ENCODE results near the gene NOX3. TPM values are rescaled to one million over a fixed set of nuclear protein-coding genes. Genes with fewer than 3 reads are reported as not detected.

NOX3 gene
- total and polyA plus RNA-seq, 10 of the 15 experiments (the other 5 are each of a cell fraction or from before 2014, with no cell fraction given), result not detected

DNA sequence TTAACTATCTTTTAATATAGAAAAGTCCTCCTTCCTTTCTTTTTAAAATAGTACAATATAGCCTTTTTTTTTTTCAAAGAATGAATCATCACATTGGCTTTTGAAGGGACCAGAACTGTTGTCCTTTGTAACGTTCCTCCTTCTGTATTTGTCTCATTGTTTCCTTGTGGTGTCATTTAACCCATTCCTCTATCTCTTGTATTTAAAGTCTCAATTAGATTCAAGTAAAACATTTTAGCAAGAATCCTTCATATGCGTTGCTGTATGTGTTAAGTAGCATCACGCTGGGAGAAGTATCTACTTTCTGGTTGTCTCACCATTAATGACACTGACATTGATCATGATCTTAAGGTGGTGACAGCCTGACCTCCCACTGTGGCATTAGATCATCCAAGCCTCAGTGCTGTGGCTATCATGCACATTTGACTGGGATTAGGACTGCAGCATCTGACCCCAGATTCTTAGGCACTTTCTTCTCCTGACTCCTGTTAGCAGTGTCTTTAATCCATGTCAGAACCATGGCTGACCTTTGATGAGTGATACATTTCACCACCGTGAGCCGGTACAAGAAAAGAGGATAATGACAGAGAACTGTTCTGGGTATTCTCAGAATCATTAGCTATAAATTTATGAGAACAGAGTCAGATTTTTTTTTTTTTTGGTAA lies 73.8 kb downstream of the NOX3 start:
- ChIA-PET POLR2A (no interaction called here), RAD21 (ENCODE audit: unreplicated experiment) (interaction anchor here (0.9 kb wide), 1 partner anchor 91 kb away, joined by 3 read pairs; no protein-coding TSS in a partner anchor), SMC1A (ENCODE audit: uncharacterized antibody, unreplicated experiment) (interaction anchor here (1.5 kb wide), 2 partner anchors 21 to 147 kb away, joined by 3 to 5 read pairs; no protein-coding TSS in a partner anchor), CTCF (interaction anchor here (1.0 to 1.1 kb wide), 3 partner anchors 10 to 130 kb away, joined by 3 to 4 read pairs (median 3); no protein-coding TSS in a partner anchor)
- FAIRE-seq (no peak), ATAC-seq (no peak), DNase-seq (ENCODE audit: low read depth, low spot score) (no peak)
- no peaks in the 10 kb centered on the region for H4K20me1 ChIP-seq (ENCODE audit: control insufficient read depth, insufficient read depth)
- no peak overlapping the region for H3K27ac ChIP-seq (ENCODE audit: control insufficient read depth, insufficient read depth)
- H3K4me3 ChIP-seq, result no peak overlapping the region
- H3K4me2 ChIP-seq (ENCODE audit: control insufficient read depth, insufficient read depth), result no peak overlapping the region
- no TSS peak for BruUV-seq (replicated peaks)
- peaks cover under 1% of the 10 kb centered on the region; the same call in 2 of the 3 replicates for H3K9me3 ChIP-seq (replicated peaks; ENCODE audit: control insufficient read depth, insufficient read depth, low read length)
- H3K9ac ChIP-seq (ENCODE audit: control insufficient read depth, insufficient read depth, low read length), result no peak overlapping the region
- H3K4me1 ChIP-seq (ENCODE audit: control insufficient read depth, insufficient read depth, low read length), result peaks cover 10% of the 10 kb centered on the region
- no peaks in the 10 kb centered on the region for H3K27me3 ChIP-seq (replicated peaks in 1 of 2; ENCODE audit: control insufficient read depth in 2 of 2, insufficient read depth in 2 of 2, low read length in 1 of 2)
- H3K79me2 ChIP-seq (ENCODE audit: control insufficient read depth, insufficient read depth, low read length), result no peaks in the 10 kb centered on the region
- 66% methylated on average over 5 of the region's 5 CpGs for WGBS (ENCODE audit: insufficient coverage, insufficient replicate concordance, low lambda C conversion rate, missing lambda C conversion rate)
- in situ Hi-C loops (cut with MboI) (no loop called here), intact Hi-C loops (cut with micrococcal nuclease; ENCODE audit: unreplicated experiment) (no loop called here)
- no peaks in the 10 kb centered on the region for H3K36me3 ChIP-seq (ENCODE audit: control insufficient read depth in 2 of 2, insufficient read depth in 2 of 2, low read length in 1 of 2)
- no peak overlapping the region for H2AFZ ChIP-seq (ENCODE audit: control insufficient read depth, low read depth, low read length)
- TF ChIP-seq, protein P1, sequence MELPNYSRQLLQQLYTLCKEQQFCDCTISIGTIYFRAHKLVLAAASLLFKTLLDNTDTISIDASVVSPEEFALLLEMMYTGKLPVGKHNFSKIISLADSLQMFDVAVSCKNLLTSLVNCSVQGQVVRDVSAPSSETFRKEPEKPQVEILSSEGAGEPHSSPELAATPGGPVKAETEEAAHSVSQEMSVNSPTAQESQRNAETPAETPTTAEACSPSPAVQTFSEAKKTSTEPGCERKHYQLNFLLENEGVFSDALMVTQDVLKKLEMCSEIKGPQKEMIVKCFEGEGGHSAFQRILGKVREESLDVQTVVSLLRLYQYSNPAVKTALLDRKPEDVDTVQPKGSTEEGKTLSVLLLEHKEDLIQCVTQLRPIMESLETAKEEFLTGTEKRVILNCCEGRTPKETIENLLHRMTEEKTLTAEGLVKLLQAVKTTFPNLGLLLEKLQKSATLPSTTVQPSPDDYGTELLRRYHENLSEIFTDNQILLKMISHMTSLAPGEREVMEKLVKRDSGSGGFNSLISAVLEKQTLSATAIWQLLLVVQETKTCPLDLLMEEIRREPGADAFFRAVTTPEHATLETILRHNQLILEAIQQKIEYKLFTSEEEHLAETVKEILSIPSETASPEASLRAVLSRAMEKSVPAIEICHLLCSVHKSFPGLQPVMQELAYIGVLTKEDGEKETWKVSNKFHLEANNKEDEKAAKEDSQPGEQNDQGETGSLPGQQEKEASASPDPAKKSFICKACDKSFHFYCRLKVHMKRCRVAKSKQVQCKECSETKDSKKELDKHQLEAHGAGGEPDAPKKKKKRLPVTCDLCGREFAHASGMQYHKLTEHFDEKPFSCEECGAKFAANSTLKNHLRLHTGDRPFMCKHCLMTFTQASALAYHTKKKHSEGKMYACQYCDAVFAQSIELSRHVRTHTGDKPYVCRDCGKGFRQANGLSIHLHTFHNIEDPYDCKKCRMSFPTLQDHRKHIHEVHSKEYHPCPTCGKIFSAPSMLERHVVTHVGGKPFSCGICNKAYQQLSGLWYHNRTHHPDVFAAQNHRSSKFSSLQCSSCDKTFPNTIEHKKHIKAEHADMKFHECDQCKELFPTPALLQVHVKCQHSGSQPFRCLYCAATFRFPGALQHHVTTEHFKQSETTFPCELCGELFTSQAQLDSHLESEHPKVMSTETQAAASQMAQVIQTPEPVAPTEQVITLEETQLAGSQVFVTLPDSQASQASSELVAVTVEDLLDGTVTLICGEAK (IDR thresholded peaks at IDR 0.05; ENCODE audit: borderline replicate concordance), result no peak
- TF ChIP-seq HSF1 (IDR thresholded peaks at IDR 0.05; ENCODE audit: low read depth, low read length) (no peak), TCF3 (IDR thresholded peaks at IDR 0.05; ENCODE audit: borderline replicate concordance, insufficient read depth, low read depth, low read length) (no peak), MEF2A (IDR thresholded peaks at IDR 0.05; ENCODE audit: insufficient read depth, low read depth, low read length) (no peak), RAD51 (IDR thresholded peaks at IDR 0.05) (no peak), KAT2A (conservative IDR thresholded peaks at IDR 0.05; ENCODE audit: control insufficient read depth, low read depth, low read length) (no peak), TCF7 (IDR thresholded peaks at IDR 0.05; ENCODE audit: borderline replicate concordance) (no peak), ETV6 (conservative IDR thresholded peaks at IDR 0.05 in 1 of 2, IDR thresholded peaks at IDR 0.05 in 1 of 2; ENCODE audit: borderline replicate concordance in 1 of 2, low read depth in 1 of 2) (no peak)
- TF ChIP-seq, protein P2, sequence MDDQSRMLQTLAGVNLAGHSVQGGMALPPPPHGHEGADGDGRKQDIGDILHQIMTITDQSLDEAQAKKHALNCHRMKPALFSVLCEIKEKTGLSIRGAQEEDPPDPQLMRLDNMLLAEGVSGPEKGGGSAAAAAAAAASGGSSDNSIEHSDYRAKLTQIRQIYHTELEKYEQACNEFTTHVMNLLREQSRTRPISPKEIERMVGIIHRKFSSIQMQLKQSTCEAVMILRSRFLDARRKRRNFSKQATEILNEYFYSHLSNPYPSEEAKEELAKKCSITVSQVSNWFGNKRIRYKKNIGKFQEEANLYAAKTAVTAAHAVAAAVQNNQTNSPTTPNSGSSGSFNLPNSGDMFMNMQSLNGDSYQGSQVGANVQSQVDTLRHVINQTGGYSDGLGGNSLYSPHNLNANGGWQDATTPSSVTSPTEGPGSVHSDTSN (IDR thresholded peaks at IDR 0.05; ENCODE audit: insufficient replicate concordance, low read depth, low read length), result no peak
- TF ChIP-seq, protein P3, sequence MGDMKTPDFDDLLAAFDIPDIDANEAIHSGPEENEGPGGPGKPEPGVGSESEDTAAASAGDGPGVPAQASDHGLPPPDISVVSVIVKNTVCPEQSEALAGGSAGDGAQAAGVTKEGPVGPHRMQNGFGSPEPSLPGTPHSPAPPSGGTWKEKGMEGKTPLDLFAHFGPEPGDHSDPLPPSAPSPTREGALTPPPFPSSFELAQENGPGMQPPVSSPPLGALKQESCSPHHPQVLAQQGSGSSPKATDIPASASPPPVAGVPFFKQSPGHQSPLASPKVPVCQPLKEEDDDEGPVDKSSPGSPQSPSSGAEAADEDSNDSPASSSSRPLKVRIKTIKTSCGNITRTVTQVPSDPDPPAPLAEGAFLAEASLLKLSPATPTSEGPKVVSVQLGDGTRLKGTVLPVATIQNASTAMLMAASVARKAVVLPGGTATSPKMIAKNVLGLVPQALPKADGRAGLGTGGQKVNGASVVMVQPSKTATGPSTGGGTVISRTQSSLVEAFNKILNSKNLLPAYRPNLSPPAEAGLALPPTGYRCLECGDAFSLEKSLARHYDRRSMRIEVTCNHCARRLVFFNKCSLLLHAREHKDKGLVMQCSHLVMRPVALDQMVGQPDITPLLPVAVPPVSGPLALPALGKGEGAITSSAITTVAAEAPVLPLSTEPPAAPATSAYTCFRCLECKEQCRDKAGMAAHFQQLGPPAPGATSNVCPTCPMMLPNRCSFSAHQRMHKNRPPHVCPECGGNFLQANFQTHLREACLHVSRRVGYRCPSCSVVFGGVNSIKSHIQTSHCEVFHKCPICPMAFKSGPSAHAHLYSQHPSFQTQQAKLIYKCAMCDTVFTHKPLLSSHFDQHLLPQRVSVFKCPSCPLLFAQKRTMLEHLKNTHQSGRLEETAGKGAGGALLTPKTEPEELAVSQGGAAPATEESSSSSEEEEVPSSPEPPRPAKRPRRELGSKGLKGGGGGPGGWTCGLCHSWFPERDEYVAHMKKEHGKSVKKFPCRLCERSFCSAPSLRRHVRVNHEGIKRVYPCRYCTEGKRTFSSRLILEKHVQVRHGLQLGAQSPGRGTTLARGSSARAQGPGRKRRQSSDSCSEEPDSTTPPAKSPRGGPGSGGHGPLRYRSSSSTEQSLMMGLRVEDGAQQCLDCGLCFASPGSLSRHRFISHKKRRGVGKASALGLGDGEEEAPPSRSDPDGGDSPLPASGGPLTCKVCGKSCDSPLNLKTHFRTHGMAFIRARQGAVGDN (IDR thresholded peaks at IDR 0.05), result no peak
